GM12872 (cell line): ENCODE data around the gene LILRB1.

Experiments
- CTCF ChIP-seq: IDR thresholded peaks from 3 replicates; pipeline ENCODE4 v1.5.1; 2011; ENCODE audit warnings: low read depth, mild to moderate bottlenecking, low read length, moderate library complexity; ENCODE audit not compliant: insufficient read depth

LILRB1 gene

DNA sequence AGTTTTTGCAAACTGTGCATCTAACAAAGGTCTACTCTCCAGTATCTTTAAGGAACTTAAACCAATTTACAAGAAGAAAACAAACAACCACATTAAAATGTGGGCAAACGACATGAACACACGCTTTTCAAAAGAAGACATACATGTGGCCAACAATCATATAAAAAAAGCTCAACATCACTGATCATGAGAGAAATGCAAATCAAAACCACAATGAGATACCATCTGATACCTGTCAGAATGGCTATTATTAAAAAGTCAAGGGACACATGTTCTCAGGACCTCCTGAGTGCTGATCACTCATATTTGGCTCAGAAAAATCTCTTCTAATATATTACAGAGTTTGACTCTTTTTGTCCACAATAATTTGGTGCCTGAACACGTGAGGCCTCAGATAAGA, 14.2 kb upstream of the LILRB1 start:
- TF ChIP-seq CTCF, result no peak

GRCh38 chr19:54616821-54617560, 13.3 kb upstream of the LILRB1 start:
- TF ChIP-seq CTCF, result no peak

GRCh38 chr19:54620464-54620863, 9.8 kb upstream of the LILRB1 start:
- no peak for TF ChIP-seq CTCF

- TF ChIP-seq CTCF, result no peak
Measured at GRCh38 chr19:54622431-54622830, 7.9 kb upstream of the LILRB1 start.

- no peak for TF ChIP-seq CTCF
Measured at GRCh38 chr19:54626757-54627156, 3.5 kb upstream of the LILRB1 start.

- no peak for TF ChIP-seq CTCF
Measured at GRCh38 chr19:54630782-54631181, 498 bp downstream of the LILRB1 start.

DNA sequence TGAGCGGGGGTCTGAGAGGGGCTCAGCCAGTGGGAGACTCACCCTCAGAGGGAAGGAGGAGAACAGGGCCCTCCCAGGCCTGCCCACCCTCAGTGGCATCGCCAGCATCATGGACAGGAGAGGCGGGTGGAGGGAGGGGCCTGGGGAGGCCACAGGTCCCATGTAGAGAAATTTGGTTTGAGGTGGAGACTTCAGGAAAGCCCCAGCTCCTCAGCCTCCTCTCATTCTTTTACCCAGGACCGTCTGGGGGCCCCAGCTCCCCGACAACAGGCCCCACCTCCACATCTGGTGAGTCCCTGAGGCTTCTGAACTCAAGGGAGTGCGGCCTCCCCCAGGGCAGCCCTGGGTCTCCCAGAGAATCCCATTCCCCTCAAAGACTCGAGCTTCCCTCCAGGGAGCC, 3.1 kb downstream of the LILRB1 start:
- no peak for TF ChIP-seq CTCF
